Measurements from ENCODE around the gene CD276. TPM values are rescaled to one million over a fixed set of nuclear protein-coding genes. Genes with fewer than 3 reads are reported as not detected.
A peak's percentile ranks its signal among the peaks of the same experiment; 100 is the strongest.

CD276 gene
- total RNA-seq, 2 experiments from 2014 or later, result not detected

DNA sequence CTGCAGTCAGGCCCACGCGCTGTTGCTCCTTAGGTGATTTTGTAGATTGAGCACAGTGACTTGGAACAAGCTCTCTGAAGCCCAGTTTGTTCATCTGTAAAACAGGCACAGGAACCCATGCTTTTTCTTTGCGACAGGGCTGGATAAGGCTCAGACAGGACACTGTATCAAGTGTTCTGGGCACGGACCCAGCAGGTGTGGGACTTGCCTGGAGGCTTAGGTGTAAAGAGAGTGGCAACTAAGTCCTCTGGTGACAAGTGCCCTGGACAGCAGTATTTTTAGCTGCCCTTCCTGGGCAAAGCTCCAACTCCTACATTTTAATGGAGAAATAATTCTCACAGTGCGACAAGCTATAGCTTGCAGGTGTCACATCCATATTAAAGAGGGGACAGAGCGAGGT is 32.2 kb downstream of the CD276 start:
- H3K4me2 ChIP-seq (ENCODE audit: low read length), result no peak overlapping the region
- ChIA-PET POLR2A (no interaction called here), CTCF (ENCODE audit: unreplicated experiment) (no interaction called here)
- TF ChIP-seq CTCF (conservative IDR thresholded peaks at IDR 0.05; ENCODE audit: low read length) (no peak), EZH2phosphoT487 (IDR thresholded peaks at IDR 0.05; ENCODE audit: borderline replicate concordance, low read depth, low read length) (no peak)
- no peaks in the 10 kb centered on the region for H4K20me1 ChIP-seq (ENCODE audit: insufficient read depth, low read length)
- no peaks in the 10 kb centered on the region for H3K36me3 ChIP-seq (ENCODE audit: insufficient read depth, low read length)
- no peaks in the 10 kb centered on the region for H3K79me2 ChIP-seq (ENCODE audit: insufficient read depth, low read depth, low read length)
- intact Hi-C loops (cut with micrococcal nuclease; ENCODE audit: unreplicated experiment), result no loop called here
- no peaks in the 10 kb centered on the region for H3K9me2 ChIP-seq (ENCODE audit: insufficient read depth, low read length)
- no peak for DNase-seq (ENCODE audit: low spot score)
- H3K4me3 ChIP-seq (ENCODE audit: low read depth, low read length, poor library complexity, severe bottlenecking), result no peak overlapping the region
- H3K27ac ChIP-seq (ENCODE audit: low read depth, low read length, poor library complexity, severe bottlenecking), result no peak overlapping the region
- no TSS peak for BruUV-seq (replicated peaks)
- no peaks in the 10 kb centered on the region for H3K4me1 ChIP-seq (ENCODE audit: insufficient read depth, low read length, poor library complexity, severe bottlenecking)
- H2AFZ ChIP-seq (ENCODE audit: low read length), result no peak overlapping the region
- no peaks in the 10 kb centered on the region for H3K9me3 ChIP-seq (ENCODE audit: low read length)

DNA sequence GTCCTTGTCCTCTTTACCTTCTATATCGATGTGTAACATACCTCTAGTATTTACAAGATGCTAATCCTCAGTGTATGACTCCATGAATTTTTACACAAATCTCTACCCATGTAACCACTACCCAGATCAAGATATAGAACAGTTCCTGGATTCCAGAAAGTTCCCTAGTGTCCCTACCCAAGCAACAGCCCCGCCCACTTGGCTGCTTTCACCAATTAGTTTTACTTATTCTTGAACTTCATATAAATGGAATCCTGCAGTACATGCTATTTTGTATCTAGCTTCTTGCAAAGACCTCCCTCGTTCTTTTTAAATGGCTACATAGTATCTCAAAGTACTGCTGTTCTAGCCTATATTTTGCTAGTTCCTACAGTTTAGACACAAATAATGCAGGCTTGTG is 33.0 kb downstream of the CD276 start:
- Histone ChIP-seq H3K9me3 (ENCODE audit: low read length) (no peaks in the 10 kb centered on the region), H3K9me2 (ENCODE audit: insufficient read depth, low read length) (no peaks in the 10 kb centered on the region), H3K36me3 (ENCODE audit: insufficient read depth, low read length) (no peaks in the 10 kb centered on the region), H3K79me2 (ENCODE audit: insufficient read depth, low read depth, low read length) (no peaks in the 10 kb centered on the region), H4K20me1 (ENCODE audit: insufficient read depth, low read length) (no peaks in the 10 kb centered on the region), H3K4me3 (ENCODE audit: low read depth, low read length, poor library complexity, severe bottlenecking) (no peak overlapping the region), H2AFZ (ENCODE audit: low read length) (no peak overlapping the region), H3K4me2 (ENCODE audit: low read length) (no peak overlapping the region), H3K27ac (ENCODE audit: low read depth, low read length, poor library complexity, severe bottlenecking) (no peak overlapping the region), H3K4me1 (ENCODE audit: insufficient read depth, low read length, poor library complexity, severe bottlenecking) (no peaks in the 10 kb centered on the region)
- DNase-seq (ENCODE audit: low spot score), result no peak
- intact Hi-C loops (cut with micrococcal nuclease; ENCODE audit: unreplicated experiment), result no loop called here
- POLR2A ChIA-PET, result no interaction called here
- no peak for TF ChIP-seq EZH2phosphoT487 (IDR thresholded peaks at IDR 0.05; ENCODE audit: borderline replicate concordance, low read depth, low read length)
- TF ChIP-seq CTCF (conservative IDR thresholded peaks at IDR 0.05; ENCODE audit: low read length), result no peak
- CTCF ChIA-PET (ENCODE audit: unreplicated experiment), result no interaction called here
- BruUV-seq (replicated peaks), result no TSS peak

DNA sequence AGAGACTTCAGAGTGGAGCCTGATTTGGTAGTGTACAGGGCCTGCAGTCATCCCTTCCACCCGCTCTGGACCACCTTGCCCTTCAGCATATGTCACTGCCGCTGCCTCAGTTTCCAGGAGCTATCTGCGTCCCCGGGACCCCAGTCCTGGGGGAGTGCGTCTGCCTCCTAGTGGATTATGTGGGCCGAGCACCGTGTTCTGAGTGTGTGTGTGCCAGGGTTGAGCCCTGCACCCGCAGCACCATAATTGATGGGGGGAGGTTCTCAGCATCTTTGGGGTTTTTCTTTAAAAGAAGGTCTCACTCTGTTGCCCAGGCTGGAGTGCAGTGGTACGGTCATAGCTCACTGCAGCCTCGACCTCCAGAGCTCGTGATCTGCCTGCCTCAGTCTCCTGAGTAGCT is 33.6 kb downstream of the CD276 start:
- ChIA-PET CTCF (ENCODE audit: unreplicated experiment) (no interaction called here), POLR2A (no interaction called here)
- Histone ChIP-seq H3K79me2 (ENCODE audit: insufficient read depth, low read depth, low read length) (no peaks in the 10 kb centered on the region), H3K4me3 (ENCODE audit: low read depth, low read length, poor library complexity, severe bottlenecking) (no peak overlapping the region), H3K27ac (ENCODE audit: low read depth, low read length, poor library complexity, severe bottlenecking) (no peak overlapping the region), H2AFZ (ENCODE audit: low read length) (no peak overlapping the region), H4K20me1 (ENCODE audit: insufficient read depth, low read length) (no peaks in the 10 kb centered on the region), H3K9me3 (ENCODE audit: low read length) (no peaks in the 10 kb centered on the region), H3K36me3 (ENCODE audit: insufficient read depth, low read length) (no peaks in the 10 kb centered on the region), H3K4me1 (ENCODE audit: insufficient read depth, low read length, poor library complexity, severe bottlenecking) (no peaks in the 10 kb centered on the region), H3K4me2 (ENCODE audit: low read length) (no peak overlapping the region), H3K9me2 (ENCODE audit: insufficient read depth, low read length) (no peaks in the 10 kb centered on the region)
- no TSS peak for BruUV-seq (replicated peaks)
- TF ChIP-seq CTCF (conservative IDR thresholded peaks at IDR 0.05; ENCODE audit: low read length) (peak; percentile 38; the same call in 1 of the 2 replicates), EZH2phosphoT487 (IDR thresholded peaks at IDR 0.05; ENCODE audit: borderline replicate concordance, low read depth, low read length) (no peak)
- no peak for DNase-seq (ENCODE audit: low spot score)
- intact Hi-C loops (cut with micrococcal nuclease; ENCODE audit: unreplicated experiment), result no loop called here

Measured in OCI-LY7 (cell line).